Keratinocyte (primary cell): ENCODE measurements around the gene LGR6.

ENCODE experiments used
- EZH2 ChIP-seq: IDR thresholded peaks from one replicate; pipeline ENCODE4 v1.6.1; 2012; ENCODE audit warnings: inconsistent platforms, mild to moderate bottlenecking, low read length, moderate library complexity
- TF ChIP-seq, protein P1 (sequence below), 3 experiments: IDR thresholded peaks in 1 of 3; conservative IDR thresholded peaks in 1 of 3; optimal IDR thresholded peaks in 1 of 3; 2 replicates in 2 of 3; 3 replicates in 1 of 3; pipeline versions ENCODE3 to v1.5.1; 2011; ENCODE audit warnings: low read length in 3 of 3, mild to moderate bottlenecking in 3 of 3, moderate library complexity in 2 of 3, control low read depth in 1 of 3, inconsistent platforms in 1 of 3; ENCODE audit not compliant: insufficient read depth in 2 of 3; ENCODE audit errors: extremely low read depth in 1 of 3

DNA sequence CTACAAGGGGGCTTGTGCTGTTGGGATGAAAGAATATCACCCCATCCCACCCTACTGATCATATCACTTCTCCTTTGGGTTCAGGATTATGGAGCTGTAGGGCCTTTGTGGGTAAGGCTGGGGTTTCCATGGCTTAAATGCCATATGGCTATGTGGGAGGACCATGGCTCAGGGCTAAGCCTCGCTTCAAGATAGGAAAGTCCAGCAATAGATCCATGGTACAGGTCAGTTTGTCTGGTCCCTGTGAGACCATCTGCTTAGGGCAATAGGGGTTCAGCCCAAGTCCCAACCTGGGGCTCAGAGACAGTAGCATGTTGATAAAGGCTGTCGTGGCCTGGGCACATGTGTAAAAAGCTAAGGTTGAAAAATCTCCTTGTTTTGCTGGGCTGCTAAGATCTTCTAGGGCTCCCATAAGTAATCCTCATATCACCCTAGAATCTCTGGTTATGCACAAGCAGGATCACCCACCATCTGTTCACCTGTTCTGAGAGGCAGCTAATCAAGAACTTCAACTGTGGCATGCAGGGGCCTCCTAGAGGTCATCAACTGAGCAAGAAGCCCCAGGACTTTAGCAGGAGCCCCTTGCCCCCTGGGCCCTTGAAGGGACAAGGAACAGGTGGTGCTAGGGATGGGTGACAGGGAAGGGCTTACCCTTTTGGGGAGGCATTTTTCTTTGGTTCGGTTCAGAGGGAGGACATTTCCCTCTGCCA lies 81.6 kb downstream of the LGR6 start:
- TF ChIP-seq, protein P1, sequence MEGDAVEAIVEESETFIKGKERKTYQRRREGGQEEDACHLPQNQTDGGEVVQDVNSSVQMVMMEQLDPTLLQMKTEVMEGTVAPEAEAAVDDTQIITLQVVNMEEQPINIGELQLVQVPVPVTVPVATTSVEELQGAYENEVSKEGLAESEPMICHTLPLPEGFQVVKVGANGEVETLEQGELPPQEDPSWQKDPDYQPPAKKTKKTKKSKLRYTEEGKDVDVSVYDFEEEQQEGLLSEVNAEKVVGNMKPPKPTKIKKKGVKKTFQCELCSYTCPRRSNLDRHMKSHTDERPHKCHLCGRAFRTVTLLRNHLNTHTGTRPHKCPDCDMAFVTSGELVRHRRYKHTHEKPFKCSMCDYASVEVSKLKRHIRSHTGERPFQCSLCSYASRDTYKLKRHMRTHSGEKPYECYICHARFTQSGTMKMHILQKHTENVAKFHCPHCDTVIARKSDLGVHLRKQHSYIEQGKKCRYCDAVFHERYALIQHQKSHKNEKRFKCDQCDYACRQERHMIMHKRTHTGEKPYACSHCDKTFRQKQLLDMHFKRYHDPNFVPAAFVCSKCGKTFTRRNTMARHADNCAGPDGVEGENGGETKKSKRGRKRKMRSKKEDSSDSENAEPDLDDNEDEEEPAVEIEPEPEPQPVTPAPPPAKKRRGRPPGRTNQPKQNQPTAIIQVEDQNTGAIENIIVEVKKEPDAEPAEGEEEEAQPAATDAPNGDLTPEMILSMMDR (optimal IDR thresholded peaks at IDR 0.05 in 1 of 3, IDR thresholded peaks at IDR 0.05 in 1 of 3, conservative IDR thresholded peaks at IDR 0.05 in 1 of 3; ENCODE audit: extremely low read depth in 1 of 3, insufficient read depth in 2 of 3, low read length in 3 of 3): no peak
- no peak for TF ChIP-seq EZH2
